Body of pancreas (tissue), 4 donors: ENCODE data around the gene ADIPOR2.

ENCODE experiments used
- POLR2A ChIP-seq, 3 donors: fragments of 450-650 bp; IDR thresholded peaks; one replicate each; pipeline ENCODE4 v1.6.1; 2016; ENCODE audit warnings: antibody characterized with exemption in 3 of 3, mild to moderate bottlenecking in 2 of 3
- TF ChIP-seq, protein P1 (sequence below), 7 experiments: fragments of 450-650 bp in 4 of 7; fragments of 200-600 bp in 3 of 7; sonication (generic) in 3 of 7; IDR thresholded peaks; one replicate each; pipeline ENCODE4 v1.5.1; 2016 to 2019; ENCODE audit warnings: antibody characterized with exemption in 7 of 7

DNA sequence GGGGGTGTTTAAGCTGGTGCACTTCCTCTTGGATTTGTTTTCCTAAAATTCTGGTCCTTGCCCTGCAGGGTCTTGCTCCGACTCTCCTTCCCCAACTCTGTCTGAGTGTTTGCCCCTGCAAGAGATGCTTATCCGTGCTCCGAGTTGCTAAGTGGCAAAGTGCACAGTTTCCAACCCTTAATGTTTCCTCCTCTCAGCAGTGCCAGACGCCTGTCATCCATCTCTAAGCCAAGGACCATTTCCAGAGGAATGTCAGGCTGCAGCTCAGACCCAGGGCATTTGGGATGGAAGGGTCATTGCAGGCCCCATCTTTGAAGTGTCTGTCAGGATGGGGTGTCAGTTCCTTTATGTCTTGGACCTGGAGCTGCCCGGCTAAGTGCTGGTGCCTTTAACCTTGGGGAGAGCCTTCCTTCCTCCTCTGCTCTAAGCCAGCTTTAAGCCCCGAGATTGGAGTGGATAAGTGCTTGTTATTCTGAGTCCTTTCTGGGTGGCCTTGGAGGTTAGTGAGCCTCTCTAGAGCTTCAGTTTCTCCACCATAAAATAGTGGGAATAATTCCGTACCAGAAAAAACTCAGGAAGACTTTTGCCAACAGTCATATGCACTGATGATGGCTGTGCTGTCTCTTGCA, 46.9 kb upstream of the ADIPOR2 start:
- TF ChIP-seq, protein P1, sequence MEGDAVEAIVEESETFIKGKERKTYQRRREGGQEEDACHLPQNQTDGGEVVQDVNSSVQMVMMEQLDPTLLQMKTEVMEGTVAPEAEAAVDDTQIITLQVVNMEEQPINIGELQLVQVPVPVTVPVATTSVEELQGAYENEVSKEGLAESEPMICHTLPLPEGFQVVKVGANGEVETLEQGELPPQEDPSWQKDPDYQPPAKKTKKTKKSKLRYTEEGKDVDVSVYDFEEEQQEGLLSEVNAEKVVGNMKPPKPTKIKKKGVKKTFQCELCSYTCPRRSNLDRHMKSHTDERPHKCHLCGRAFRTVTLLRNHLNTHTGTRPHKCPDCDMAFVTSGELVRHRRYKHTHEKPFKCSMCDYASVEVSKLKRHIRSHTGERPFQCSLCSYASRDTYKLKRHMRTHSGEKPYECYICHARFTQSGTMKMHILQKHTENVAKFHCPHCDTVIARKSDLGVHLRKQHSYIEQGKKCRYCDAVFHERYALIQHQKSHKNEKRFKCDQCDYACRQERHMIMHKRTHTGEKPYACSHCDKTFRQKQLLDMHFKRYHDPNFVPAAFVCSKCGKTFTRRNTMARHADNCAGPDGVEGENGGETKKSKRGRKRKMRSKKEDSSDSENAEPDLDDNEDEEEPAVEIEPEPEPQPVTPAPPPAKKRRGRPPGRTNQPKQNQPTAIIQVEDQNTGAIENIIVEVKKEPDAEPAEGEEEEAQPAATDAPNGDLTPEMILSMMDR (IDR thresholded peaks at IDR 0.05), result no peak
- TF ChIP-seq POLR2A (IDR thresholded peaks at IDR 0.05), result no peak
